ENCODE results near the gene NUP37. TPM values are rescaled to one million over a fixed set of nuclear protein-coding genes. Genes with fewer than 3 reads are reported as not detected.

The NUP37 gene
- total RNA-seq, 1 donor from 2014 or later: 11.8 TPM

DNA sequence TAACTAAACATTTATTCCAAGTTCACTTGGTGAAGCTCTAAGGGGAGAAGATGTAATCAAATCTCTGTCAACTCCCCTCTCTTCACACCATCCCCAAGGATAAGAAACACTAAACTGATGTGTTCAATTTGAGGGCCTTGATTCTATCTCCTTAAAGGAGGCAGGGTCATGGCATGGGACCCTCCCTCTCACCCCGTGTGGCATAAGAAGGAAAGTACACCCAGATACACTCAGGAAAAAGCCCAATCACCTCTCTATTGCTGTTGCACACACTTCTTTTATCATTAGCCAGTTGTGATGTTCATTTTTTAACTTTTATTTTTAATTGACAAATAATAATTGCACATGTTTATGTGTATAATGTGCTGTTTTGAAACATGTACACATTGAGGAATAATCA is 93.2 kb downstream of the NUP37 start:
- no peak for DNase-seq (ENCODE audit: low spot score)

DNA sequence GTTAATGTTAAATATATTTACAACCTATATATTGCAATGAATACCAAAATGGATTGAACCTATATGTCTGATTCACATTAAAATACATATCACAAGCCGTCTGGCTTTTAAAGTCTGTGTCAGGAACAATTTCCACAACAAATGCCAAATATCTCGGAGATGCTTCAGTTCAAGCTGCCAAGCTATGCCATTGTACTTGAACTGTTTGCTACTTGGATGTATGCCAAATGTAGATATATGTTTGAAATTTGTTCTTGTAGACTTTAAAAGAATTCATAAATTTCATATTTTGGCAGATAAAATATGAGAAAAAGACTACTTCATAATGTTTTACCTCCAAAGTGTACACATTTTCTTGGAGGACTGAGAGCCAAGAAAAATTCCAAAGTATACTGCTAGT is 95.1 kb downstream of the NUP37 start:
- DNase-seq (ENCODE audit: low spot score): no peak

DNA sequence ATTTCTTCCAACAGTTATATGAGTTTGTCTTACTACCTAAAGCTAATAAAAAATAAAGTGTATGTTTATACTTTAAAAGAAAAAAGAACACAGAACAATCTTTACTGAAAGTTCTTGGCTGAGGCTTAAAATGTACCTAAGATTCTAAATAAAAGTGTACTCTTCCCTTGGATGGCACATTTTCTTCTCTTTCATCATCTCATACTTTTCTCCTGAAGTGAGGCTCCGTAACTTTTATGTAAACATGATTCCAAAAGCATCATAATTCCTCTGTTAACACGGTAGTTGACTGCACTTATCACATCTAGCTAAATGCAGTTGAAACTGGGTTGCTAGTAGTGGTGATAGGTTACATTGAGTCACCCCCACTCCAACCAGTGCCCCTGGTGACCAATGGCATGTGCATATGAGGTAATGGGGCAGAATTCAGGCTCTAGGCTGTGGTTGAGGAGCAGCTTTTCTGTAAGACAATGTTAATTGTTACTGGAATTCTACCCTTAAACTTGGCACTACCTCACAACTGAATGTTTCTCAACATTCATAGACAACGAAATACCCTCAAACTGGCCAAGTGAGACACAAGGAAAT is 96.5 kb downstream of the NUP37 start:
- DNase-seq (ENCODE audit: low spot score): no peak

Other genes with a start within 250 kb of the NUP37 start
- gene DRAM1, start 242.5 kb downstream of the NUP37 start, total RNA-seq (ENCODE audit: insufficient read depth, low replicate concordance): 7.2 TPM
- gene WASHC3, start 58.1 kb downstream of the NUP37 start, total RNA-seq (ENCODE audit: insufficient read depth, low replicate concordance): 93.2 TPM
- gene PARPBP, start 69 bp upstream of the NUP37 start, total RNA-seq (ENCODE audit: insufficient read depth, low replicate concordance): 14.2 TPM
- 0.96 TPM for gene PMCH, start 77.7 kb upstream of the NUP37 start, total RNA-seq (ENCODE audit: insufficient read depth, low replicate concordance)